Hair follicle dermal papilla cell (primary cell): ENCODE measurements around the gene ALOX15B. TPM values are rescaled to one million over a fixed set of nuclear protein-coding genes. Genes with fewer than 3 reads are reported as not detected.

Source experiments
- small RNA-seq: library from RNA; depleted of rRNA; stranded (forward); fragments of <200 nt; gene quantifications from one replicate; pipeline ENCODE3, GENCODE V24; 2012
- total RNA-seq: library from RNA; depleted of rRNA; stranded (reverse); fragments of >200 nt; gene quantifications from 2 replicates; pipeline ENCODE4 v1.2.3, GENCODE V29; 2012

The ALOX15B gene, protein sequence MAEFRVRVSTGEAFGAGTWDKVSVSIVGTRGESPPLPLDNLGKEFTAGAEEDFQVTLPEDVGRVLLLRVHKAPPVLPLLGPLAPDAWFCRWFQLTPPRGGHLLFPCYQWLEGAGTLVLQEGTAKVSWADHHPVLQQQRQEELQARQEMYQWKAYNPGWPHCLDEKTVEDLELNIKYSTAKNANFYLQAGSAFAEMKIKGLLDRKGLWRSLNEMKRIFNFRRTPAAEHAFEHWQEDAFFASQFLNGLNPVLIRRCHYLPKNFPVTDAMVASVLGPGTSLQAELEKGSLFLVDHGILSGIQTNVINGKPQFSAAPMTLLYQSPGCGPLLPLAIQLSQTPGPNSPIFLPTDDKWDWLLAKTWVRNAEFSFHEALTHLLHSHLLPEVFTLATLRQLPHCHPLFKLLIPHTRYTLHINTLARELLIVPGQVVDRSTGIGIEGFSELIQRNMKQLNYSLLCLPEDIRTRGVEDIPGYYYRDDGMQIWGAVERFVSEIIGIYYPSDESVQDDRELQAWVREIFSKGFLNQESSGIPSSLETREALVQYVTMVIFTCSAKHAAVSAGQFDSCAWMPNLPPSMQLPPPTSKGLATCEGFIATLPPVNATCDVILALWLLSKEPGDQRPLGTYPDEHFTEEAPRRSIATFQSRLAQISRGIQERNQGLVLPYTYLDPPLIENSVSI
- total RNA-seq: not detected in 2 replicates

DNA sequence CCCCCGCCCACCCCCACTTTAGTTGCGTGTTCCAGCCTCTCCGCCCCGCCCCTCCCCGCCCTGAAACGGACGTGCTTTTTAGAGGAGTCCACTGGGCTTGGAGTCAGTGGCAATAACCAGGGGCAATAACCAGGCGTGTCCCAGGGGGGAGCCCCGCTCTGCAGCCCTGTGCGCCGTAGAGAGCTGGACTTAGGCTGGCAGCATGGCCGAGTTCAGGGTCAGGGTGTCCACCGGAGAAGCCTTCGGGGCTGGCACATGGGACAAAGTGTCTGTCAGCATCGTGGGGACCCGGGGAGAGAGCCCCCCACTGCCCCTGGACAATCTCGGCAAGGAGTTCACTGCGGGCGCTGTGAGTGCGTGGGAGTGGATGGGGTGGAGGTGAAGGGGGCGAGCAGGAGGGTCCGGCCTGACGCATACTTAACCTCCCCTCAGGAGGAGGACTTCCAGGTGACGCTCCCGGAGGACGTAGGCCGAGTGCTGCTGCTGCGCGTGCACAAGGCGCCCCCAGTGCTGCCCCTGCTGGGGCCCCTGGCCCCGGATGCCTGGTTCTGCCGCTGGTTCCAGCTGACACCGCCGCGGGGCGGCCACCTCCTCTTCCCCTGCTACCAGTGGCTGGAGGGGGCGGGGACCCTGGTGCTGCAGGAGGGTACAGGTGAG, at the start of gene ALOX15B:
Gene ALOX15B, plus strand, starts transcription at position 106 of the 657 bp plus-strand sequence. Its CDS starts 97 bp downstream, at position 203.

DNA sequence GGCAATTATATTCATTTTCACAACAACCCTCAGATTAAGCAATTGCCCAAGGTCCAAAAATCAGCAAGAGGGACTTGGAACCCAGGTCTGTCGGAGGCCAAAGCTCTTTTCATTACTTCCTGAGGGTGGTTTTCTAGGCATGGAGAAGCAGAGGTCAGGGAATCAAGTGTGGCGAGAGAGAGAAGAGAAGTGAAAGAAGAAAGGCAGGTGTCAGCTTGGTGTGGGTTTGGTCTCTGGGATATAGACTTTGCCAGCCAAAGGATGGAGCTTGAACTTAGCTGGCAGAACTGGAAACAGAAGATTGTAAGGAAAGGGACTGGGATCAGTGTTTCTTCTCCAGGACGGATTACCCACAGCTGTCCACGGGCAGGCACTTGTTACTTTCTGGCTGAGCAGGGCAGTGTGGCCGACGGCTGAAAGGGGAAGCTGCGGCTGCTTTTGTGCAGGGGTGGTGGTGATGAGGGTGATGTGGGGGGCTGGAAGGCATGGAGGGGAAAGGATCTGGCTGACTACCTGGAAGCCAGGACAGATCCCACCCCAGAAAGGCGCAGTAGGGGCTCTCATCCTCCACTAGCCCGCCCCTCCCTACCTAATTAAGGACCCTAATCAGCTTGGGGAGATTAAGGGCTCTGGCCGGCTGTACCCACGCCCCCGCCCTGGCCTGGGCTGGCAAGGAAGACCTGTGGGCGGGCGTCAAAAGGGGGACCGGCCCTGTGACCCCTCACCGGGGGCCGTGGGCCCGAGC, 36.7 kb upstream of the ALOX15B start, which contains the start of gene GUCY2D:
Gene GUCY2D, plus strand, starts transcription at position 640 of the 745 bp plus-strand sequence. CDS start 433 bp downstream, outside the sequence.

DNA sequence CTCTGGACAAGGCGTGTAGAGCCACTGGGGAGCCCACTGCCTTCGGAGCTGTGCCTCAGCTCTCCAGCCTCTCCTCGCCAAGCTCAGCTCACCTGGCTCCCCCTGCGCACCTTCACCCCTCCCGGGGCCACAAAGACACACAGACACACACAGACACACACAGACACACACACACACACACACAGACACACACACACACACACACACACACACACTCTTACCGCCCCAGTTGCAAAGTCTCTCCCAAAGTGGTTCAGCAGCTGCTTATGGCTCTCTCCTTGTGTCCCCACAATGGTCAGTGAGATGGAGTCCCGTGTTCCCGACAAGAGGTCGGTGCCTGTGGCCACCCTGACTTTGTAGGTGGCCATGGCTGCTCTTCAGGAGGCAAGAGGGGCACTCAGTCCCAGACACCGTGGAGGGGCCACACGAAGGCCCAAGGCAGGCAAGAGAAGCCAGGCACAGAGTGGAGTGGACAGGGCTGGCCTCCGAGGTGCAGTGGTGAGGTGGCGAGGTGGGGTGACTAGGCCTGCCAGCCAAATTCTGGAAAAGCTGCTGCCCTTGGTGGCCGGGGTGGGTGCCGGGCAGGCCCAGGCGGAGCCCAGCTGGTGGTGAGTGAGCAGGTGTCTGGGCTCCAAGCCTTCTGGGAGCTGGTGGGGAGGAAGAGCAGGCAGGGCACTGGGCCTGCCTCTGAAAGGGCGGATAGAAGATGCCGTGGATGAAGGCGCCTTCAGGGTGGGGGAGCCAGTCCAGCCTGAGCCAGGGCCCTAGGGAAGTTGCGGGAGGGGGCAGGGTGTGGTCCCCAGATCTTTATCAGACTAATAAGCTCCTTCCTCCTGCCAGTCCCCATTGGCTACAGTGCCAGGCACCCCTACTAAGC, 48.5 kb downstream of the ALOX15B start, which contains the start of gene ALOX12B:
Gene ALOX12B, minus strand, starts transcription at position 642 of the 877 bp plus-strand sequence. Its CDS starts 274 bp downstream, at position 368.

Small RNA genes within 50 kb of the gene (small RNA-seq; reads per million reads assigned to genes)
- gene MIR4314: not detected

Other genes starting within 250 kb of the ALOX15B start
- gene KDM6B, start 204.8 kb upstream of the ALOX15B start, total RNA-seq: 7.7 and 10.7 TPM in 2 replicates
- 0.16 and 0.24 TPM in 2 replicates for gene TMEM88, start 184.0 kb upstream of the ALOX15B start, total RNA-seq
- 25.2 and 27.8 TPM in 2 replicates for gene NAA38, start 181.5 kb upstream of the ALOX15B start, total RNA-seq
- gene CYB5D1, start 181.1 kb upstream of the ALOX15B start, total RNA-seq: 10.7 and 12.8 TPM in 2 replicates
- gene CHD3, start 150.3 kb upstream of the ALOX15B start, total RNA-seq: 114 and 141 TPM in 2 replicates
- gene RNF227, start 122.8 kb upstream of the ALOX15B start, total RNA-seq: 1.3 and 4.2 TPM in 2 replicates
- 0.49 and 1.6 TPM in 2 replicates for gene KCNAB3, start 109.2 kb upstream of the ALOX15B start, total RNA-seq
- gene TRAPPC1, start 107.1 kb upstream of the ALOX15B start, total RNA-seq: 39.1 and 42.9 TPM in 2 replicates
- gene CNTROB, start 106.9 kb upstream of the ALOX15B start, total RNA-seq: 22.2 and 23.3 TPM in 2 replicates
- gene GUCY2D, start 36.4 kb upstream of the ALOX15B start, total RNA-seq: not detected in 2 replicates
- gene ALOX12B, start 48.7 kb downstream of the ALOX15B start, total RNA-seq: 0.12 TPM in 1 of 2 replicates, not detected in the other
- under 0.01 TPM in 1 of 2 replicates, not detected in the other for gene ALOXE3, start 79.5 kb downstream of the ALOX15B start, total RNA-seq
- gene HES7, start 85.0 kb downstream of the ALOX15B start, total RNA-seq: 0.16 and 0.73 TPM in 2 replicates
- gene PER1, start 113.3 kb downstream of the ALOX15B start, total RNA-seq: 12.3 and 17.2 TPM in 2 replicates
- 4.4 and 5.5 TPM in 2 replicates for gene VAMP2, start 123.9 kb downstream of the ALOX15B start, total RNA-seq
- gene TMEM107, start 137.3 kb downstream of the ALOX15B start, total RNA-seq: 11.0 and 14.8 TPM in 2 replicates
- 5.8 and 7.8 TPM in 2 replicates for gene BORCS6, start 151.1 kb downstream of the ALOX15B start, total RNA-seq
- 2.1 and 6.1 TPM in 2 replicates for gene AURKB, start 171.5 kb downstream of the ALOX15B start, total RNA-seq
- 6.6 and 8.8 TPM in 2 replicates for gene CTC1, start 209.0 kb downstream of the ALOX15B start, total RNA-seq
- 13.6 and 22.6 TPM in 2 replicates for gene PFAS, start 210.2 kb downstream of the ALOX15B start, total RNA-seq
- gene RANGRF, start 249.6 kb downstream of the ALOX15B start, total RNA-seq: 11.5 and 15.5 TPM in 2 replicates